A673 (cell line): ENCODE results near the gene ZNF664. TPM values are rescaled to one million over a fixed set of nuclear protein-coding genes. Genes with fewer than 3 reads are reported as not detected.

Experiments used
- BruUV-seq: library from RNA; stranded (reverse); fragments of 400-500 nt; replicated peaks from 2 replicates; lab custom pipeline; 2021; lab: Mats Ljungman, UMichigan
- CTCF ChIA-PET: fragments of 300-600 bp; sonication (Branson Sonifier 250); formaldehyde crosslinking; loops from one replicate; lab custom pipeline; 2022; ENCODE audit warnings: antibody characterized with exemption; lab: Charles Lee
- POLR2A ChIA-PET: fragments of 300-600 bp; sonication (Branson Sonifier 250); formaldehyde crosslinking; loops from one replicate; lab custom pipeline; 2022; ENCODE audit warnings: antibody characterized with exemption; ENCODE audit not compliant: low non-redundant PET; lab: Charles Lee
- DNase-seq: peaks from one replicate; pipeline ENCODE4 v3.0.0-alpha.2; 2015; ENCODE audit warnings: low spot score
- H3K27ac ChIP-seq: fragments of 200-600 bp; sonication (generic); 2 replicates; pipeline ENCODE4 v1.5.1; 2016; ENCODE audit warnings: mixed run types, low read depth, mild to moderate bottlenecking, mixed read lengths, antibody characterized with exemption, low read length; ENCODE audit not compliant: poor library complexity, severe bottlenecking
- H3K27me3 ChIP-seq: fragments of 200-600 bp; sonication (generic); replicated peaks from 2 replicates; pipeline ENCODE4 v1.6.1; 2017; ENCODE audit warnings: mixed run types, low read depth, mild to moderate bottlenecking, mixed read lengths, antibody characterized with exemption, low read length; ENCODE audit not compliant: insufficient read depth, poor library complexity
- H3K36me3 ChIP-seq: fragments of 200-600 bp; sonication (generic); 2 replicates; pipeline ENCODE4 v1.6.1; 2016; ENCODE audit warnings: mixed run types, mild to moderate bottlenecking, mixed read lengths, antibody characterized with exemption, low read length; ENCODE audit not compliant: insufficient read depth, poor library complexity, severe bottlenecking
- H3K4me1 ChIP-seq: fragments of 200-600 bp; sonication (generic); 2 replicates; pipeline ENCODE4 v1.6.1; 2017; ENCODE audit warnings: mixed run types, mild to moderate bottlenecking, mixed read lengths, antibody characterized with exemption, low read length; ENCODE audit not compliant: insufficient read depth, poor library complexity, severe bottlenecking
- H3K4me3 ChIP-seq: fragments of 200-600 bp; sonication (generic); 2 replicates; pipeline ENCODE4 v1.5.1; 2016; ENCODE audit warnings: low read depth, mixed run types, mild to moderate bottlenecking, mixed read lengths, low read length; ENCODE audit not compliant: poor library complexity, severe bottlenecking
- H3K9me3 ChIP-seq: fragments of 200-600 bp; sonication (generic); 2 replicates; pipeline ENCODE4 v1.6.1; 2016; ENCODE audit warnings: mixed run types, low read depth, mild to moderate bottlenecking, mixed read lengths, antibody characterized with exemption, low read length; ENCODE audit not compliant: poor library complexity, severe bottlenecking
- CTCF ChIP-seq: fragments of 300-800, 200-600 bp; sonication (generic); conservative IDR thresholded peaks from 2 replicates; pipeline ENCODE4 v1.5.1; 2017; ENCODE audit warnings: low read depth, mild to moderate bottlenecking, antibody characterized with exemption, low read length, moderate library complexity, mixed read lengths
- EZH2 ChIP-seq: fragments of 200-600 bp; sonication (generic); IDR thresholded peaks from 2 replicates; pipeline ENCODE4 v1.6.1; 2017; ENCODE audit warnings: borderline replicate concordance, low read depth, mild to moderate bottlenecking, mixed read lengths, antibody characterized with exemption, low read length; ENCODE audit not compliant: poor library complexity, severe bottlenecking
- intact Hi-C: fragments of 100-400 bp; cut with micrococcal nuclease; formaldehyde crosslinking; loops from one replicate; pipeline ENCODE4 v1.10.0; 2022; ENCODE audit not compliant: unreplicated experiment
- total RNA-seq: library from RNA; stranded (reverse); gene quantifications from 2 replicates; pipeline ENCODE4 v1.2.3, GENCODE V29; 2021

Gene ZNF664
- total RNA-seq, 1 experiment from 2014 or later, result 135 TPM

- peaks cover 23% of the 10 kb centered on the region for H3K4me1 ChIP-seq
- ChIA-PET POLR2A (no interaction called here), CTCF (no interaction called here)
- H3K36me3 ChIP-seq, result no peaks in the 10 kb centered on the region
- H3K27ac ChIP-seq, result no peak overlapping the region
- DNase-seq, result no peak
- H3K27me3 ChIP-seq, result no peaks in the 10 kb centered on the region
- TF ChIP-seq CTCF, result no peak
- H3K4me3 ChIP-seq, result no peak overlapping the region
- H3K9me3 ChIP-seq, result peaks cover 5% of the 10 kb centered on the region
- BruUV-seq, result no TSS peak
- intact Hi-C loops, result no loop called here
Observed at GRCh38 chr12:124041907-124042306, 68.9 kb downstream of the ZNF664 start.

GRCh38 chr12:124044021-124044420 is 71.0 kb downstream of the ZNF664 start:
- no peak overlapping the region for H3K4me3 ChIP-seq
- intact Hi-C loops, result no loop called here
- BruUV-seq, result no TSS peak
- H3K36me3 ChIP-seq, result no peaks in the 10 kb centered on the region
- no peak for TF ChIP-seq EZH2
- TF ChIP-seq CTCF, result no peak
- H3K27ac ChIP-seq, result no peak overlapping the region
- peaks cover 17% of the 10 kb centered on the region for H3K9me3 ChIP-seq
- CTCF ChIA-PET, result interaction anchor here (0.7 kb wide), 1 partner anchor 12 kb away, joined by 4 read pairs; no protein-coding TSS in a partner anchor
- no peaks in the 10 kb centered on the region for H3K27me3 ChIP-seq
- POLR2A ChIA-PET, result no interaction called here
- no peak for DNase-seq
- H3K4me1 ChIP-seq, result peaks cover 18% of the 10 kb centered on the region

GRCh38 chr12:124044809-124045321 is 71.8 kb downstream of the ZNF664 start:
- peaks cover 9% of the 10 kb centered on the region for H3K4me1 ChIP-seq
- no TSS peak for BruUV-seq
- H3K27me3 ChIP-seq, result no peaks in the 10 kb centered on the region
- TF ChIP-seq CTCF, result no peak
- no peak for TF ChIP-seq EZH2
- H3K36me3 ChIP-seq, result no peaks in the 10 kb centered on the region
- no peak for DNase-seq
- H3K9me3 ChIP-seq, result peaks cover 17% of the 10 kb centered on the region
- no peak overlapping the region for H3K27ac ChIP-seq
- ChIA-PET CTCF (no interaction called here), POLR2A (no interaction called here)
- intact Hi-C loops, result no loop called here
- H3K4me3 ChIP-seq, result no peak overlapping the region
